ENCODE measurements around the gene ESF1. TPM values are rescaled to one million over a fixed set of nuclear protein-coding genes. Genes with fewer than 3 reads are reported as not detected.

Gene ESF1
- total RNA-seq, 2 donors from 2014 or later: 9.9 to 11.0 TPM

GRCh38 chr20:13718171-13718570 lies 66.5 kb downstream of the ESF1 start:
- H3K27me3 ChIP-seq: no peaks in the 10 kb centered on the region
- no peak for TF ChIP-seq CTCF (IDR thresholded peaks at IDR 0.05)
- no peaks in the 10 kb centered on the region for H3K4me1 ChIP-seq
- no peak for DNase-seq
- H3K27ac ChIP-seq: no peak overlapping the region
- no peak overlapping the region for H3K9ac ChIP-seq (ENCODE audit: low read depth in 2 of 2, low read length in 2 of 2)
- no peaks in the 10 kb centered on the region for H3K9me3 ChIP-seq
- no peak overlapping the region for H3K4me3 ChIP-seq
- intact Hi-C loops (cut with DNase I): no loop called here
- no peaks in the 10 kb centered on the region for H3K36me3 ChIP-seq

- intact Hi-C loops (cut with DNase I): no loop called here
- H3K9ac ChIP-seq (ENCODE audit: low read depth in 2 of 2, low read length in 2 of 2): no peak overlapping the region
- no peaks in the 10 kb centered on the region for H3K9me3 ChIP-seq
- no peak for TF ChIP-seq CTCF (IDR thresholded peaks at IDR 0.05)
- no peaks in the 10 kb centered on the region for H3K36me3 ChIP-seq
- DNase-seq: no peak
- no peak overlapping the region for H3K4me3 ChIP-seq
- no peak overlapping the region for H3K27ac ChIP-seq
- no peaks in the 10 kb centered on the region for H3K4me1 ChIP-seq
- no peaks in the 10 kb centered on the region for H3K27me3 ChIP-seq
Observed at GRCh38 chr20:13717631-13718044, 67.1 kb downstream of the ESF1 start.

GRCh38 chr20:13715171-13715570 lies 69.5 kb downstream of the ESF1 start:
- Histone ChIP-seq H3K9me3 (no peaks in the 10 kb centered on the region), H3K4me3 (no peak overlapping the region), H3K27ac (no peak overlapping the region), H3K9ac (ENCODE audit: low read depth in 2 of 2, low read length in 2 of 2) (no peak overlapping the region), H3K27me3 (no peaks in the 10 kb centered on the region), H3K36me3 (no peaks in the 10 kb centered on the region), H3K4me1 (no peaks in the 10 kb centered on the region)
- no peak for DNase-seq
- TF ChIP-seq CTCF (IDR thresholded peaks at IDR 0.05): no peak
- intact Hi-C loops (cut with DNase I): no loop called here

GRCh38 chr20:13708234-13708633 lies 76.5 kb downstream of the ESF1 start:
- Histone ChIP-seq H3K9ac (ENCODE audit: low read depth in 2 of 2, low read length in 2 of 2) (no peak overlapping the region), H3K27me3 (no peaks in the 10 kb centered on the region), H3K36me3 (no peaks in the 10 kb centered on the region), H3K9me3 (no peaks in the 10 kb centered on the region), H3K27ac (no peak overlapping the region), H3K4me1 (no peaks in the 10 kb centered on the region), H3K4me3 (no peak overlapping the region)
- DNase-seq: no peak
- intact Hi-C loops (cut with DNase I): no loop called here
- no peak for TF ChIP-seq CTCF (IDR thresholded peaks at IDR 0.05)

GRCh38 chr20:13703265-13703664 lies 81.5 kb downstream of the ESF1 start:
- Histone ChIP-seq H3K9me3 (no peaks in the 10 kb centered on the region), H3K4me3 (no peak overlapping the region), H3K27me3 (no peaks in the 10 kb centered on the region), H3K27ac (no peak overlapping the region), H3K36me3 (no peaks in the 10 kb centered on the region), H3K4me1 (no peaks in the 10 kb centered on the region), H3K9ac (ENCODE audit: low read depth in 2 of 2, low read length in 2 of 2) (no peak overlapping the region)
- no peak for TF ChIP-seq CTCF (IDR thresholded peaks at IDR 0.05)
- intact Hi-C loops (cut with DNase I): no loop called here
- no peak for DNase-seq

- no peak for DNase-seq
- Histone ChIP-seq H3K36me3 (no peaks in the 10 kb centered on the region), H3K9ac (ENCODE audit: low read depth in 2 of 2, low read length in 2 of 2) (no peak overlapping the region), H3K4me1 (no peaks in the 10 kb centered on the region), H3K4me3 (no peak overlapping the region), H3K27me3 (no peaks in the 10 kb centered on the region), H3K9me3 (no peaks in the 10 kb centered on the region), H3K27ac (no peak overlapping the region)
- TF ChIP-seq CTCF (IDR thresholded peaks at IDR 0.05): no peak
- intact Hi-C loops (cut with DNase I): no loop called here
Observed at GRCh38 chr20:13701486-13701885, 83.2 kb downstream of the ESF1 start.
